A549 (cell line): Measurements from ENCODE around the gene PTPRD. TPM values are rescaled to one million over a fixed set of nuclear protein-coding genes. Genes with fewer than 3 reads are reported as not detected.

Source experiments
- ATAC-seq, 2 experiments: fragments of 200-7000 bp in 1 of 2; fragments of >200 bp in 1 of 2; cut with Nextera tagmentation in 1 of 2; cut with Tn5 transposase in 1 of 2; 3 replicates each; pipeline versions ENCODE4 v1.8.0 to v1.9.1; 2018 to 2020; ENCODE audit warnings: mild to moderate bottlenecking in 1 of 2, moderate library complexity in 1 of 2
- CTCF ChIA-PET: fragments of 300-600 bp; sonication (Branson Sonifier 250); formaldehyde crosslinking; extraction: SDS; loops from one replicate; lab custom pipeline; 2021; ENCODE audit warnings: antibody characterized with exemption, inconsistent platforms; lab: Yijun Ruan, JAX
- POLR2A ChIA-PET: fragments of 350-600 bp; formaldehyde crosslinking; extraction: SDS; loops from one replicate; lab custom pipeline; 2021; ENCODE audit warnings: antibody characterized with exemption, inconsistent platforms; lab: Yijun Ruan, JAX
- DNase-seq, 2 experiments: peaks; one replicate each; pipeline versions ENCODE4 v3.0.0 to v3.0.0-alpha.2; 2011 to 2016; ENCODE audit warnings: low read depth in 1 of 2, low spot score in 1 of 2
- FAIRE-seq: peaks from 2 replicates; lab custom pipeline; 2011; peaks lifted over from hg19 to GRCh38; lab: Jason Lieb, UNC
- H3K27ac ChIP-seq, 2 experiments: fragments of >200 bp; sonication (Bioruptor Twin); formaldehyde crosslinking; 3 replicates each; pipeline ENCODE4 v1.5.1; 2016 to 2017
- H3K4me1 ChIP-seq: fragments of >200 bp; sonication (Bioruptor Twin); formaldehyde crosslinking; 3 replicates; pipeline ENCODE4 v1.6.1; 2016
- H3K4me2 ChIP-seq: fragments of >200 bp; sonication (Bioruptor Twin); formaldehyde crosslinking; 3 replicates; pipeline ENCODE4 v1.6.1; 2016
- H3K4me3 ChIP-seq: fragments of >200 bp; sonication (Bioruptor Twin); formaldehyde crosslinking; 3 replicates; pipeline ENCODE4 v1.5.1; 2016
- H3K9me3 ChIP-seq: fragments of >200 bp; sonication (Bioruptor Twin); formaldehyde crosslinking; 3 replicates; pipeline ENCODE4 v1.6.1; 2016
- CHD2 ChIP-seq: fragments of 150-350 bp; IDR thresholded peaks from 2 replicates; pipeline ENCODE4 v1.6.1; 2014; ENCODE audit warnings: low read length; ENCODE audit not compliant: partially characterized antibody
- CHD4 ChIP-seq: fragments of 200-600 bp; sonication (generic); IDR thresholded peaks from 2 replicates; pipeline ENCODE4 v1.6.1; 2016; ENCODE audit warnings: antibody characterized with exemption, mild to moderate bottlenecking, borderline replicate concordance
- ELK1 ChIP-seq: fragments of 150-350 bp; IDR thresholded peaks from 2 replicates; pipeline ENCODE4 v1.6.1; 2014; ENCODE audit warnings: low read depth, mild to moderate bottlenecking, low read length
- ESRRA ChIP-seq: fragments of 150-350 bp; IDR thresholded peaks from 2 replicates; pipeline ENCODE4 v1.6.1; 2014; ENCODE audit warnings: mild to moderate bottlenecking, low read length, borderline replicate concordance
- HDAC2 ChIP-seq: fragments of 200-600 bp; sonication (generic); IDR thresholded peaks from 2 replicates; pipeline ENCODE4 v1.6.1; 2016
- HES2 ChIP-seq: fragments of >200 bp; sonication (Bioruptor Twin); formaldehyde crosslinking; IDR thresholded peaks from 2 replicates; pipeline ENCODE4 v1.6.1; 2016
- HOXA7 ChIP-seq: fragments of 250-450 bp; sonication (Bioruptor Pico); IDR thresholded peaks from 2 replicates; pipeline ENCODE4 v1.5.0; 2020; ENCODE audit warnings: mild to moderate bottlenecking, moderate library complexity
- JUN ChIP-seq, 2 experiments: fragments of >200 bp; sonication (Bioruptor Twin); formaldehyde crosslinking; IDR thresholded peaks; 2 replicates in 1 of 2; 3 replicates in 1 of 2; pipeline ENCODE4 v1.6.1; 2016 to 2017
- MAFK ChIP-seq: fragments of 450-650 bp; IDR thresholded peaks from 2 replicates; pipeline ENCODE4 v1.6.1; 2014; ENCODE audit not compliant: partially characterized antibody
- MYC ChIP-seq: IDR thresholded peaks from 2 replicates; pipeline ENCODE4 v1.6.1; 2012; ENCODE audit warnings: mild to moderate bottlenecking, inconsistent platforms, low read length, improper control_type of control experiment, borderline replicate concordance
- PHF8 ChIP-seq: fragments of 200-600 bp; sonication (generic); IDR thresholded peaks from 2 replicates; pipeline ENCODE4 v1.6.1; 2016; ENCODE audit warnings: low read depth, mild to moderate bottlenecking, antibody characterized with exemption, moderate library complexity, borderline replicate concordance
- POLR2A ChIP-seq: IDR thresholded peaks from 2 replicates; pipeline ENCODE4 v1.6.1; 2012; ENCODE audit warnings: mild to moderate bottlenecking, low read length
- POLR2AphosphoS2 ChIP-seq: conservative IDR thresholded peaks from 2 replicates; pipeline ENCODE4 v1.6.1; 2012; ENCODE audit warnings: low read length, improper control_type of control experiment, inconsistent platforms
- RARB ChIP-seq: fragments of 250-450 bp; sonication (Bioruptor Pico); IDR thresholded peaks from 2 replicates; pipeline ENCODE4 v1.8.0; 2021; ENCODE audit warnings: mild to moderate bottlenecking, moderate library complexity
- RCOR1 ChIP-seq: fragments of 150-350 bp; IDR thresholded peaks from 2 replicates; pipeline ENCODE4 v1.6.1; 2014; ENCODE audit warnings: antibody characterized with exemption, low read length, low read depth
- REST ChIP-seq: fragments of 200-600 bp; sonication (generic); IDR thresholded peaks from 2 replicates; pipeline ENCODE4 v1.6.1; 2016; ENCODE audit warnings: antibody characterized with exemption, mild to moderate bottlenecking, moderate library complexity
- RNF2 ChIP-seq: fragments of 200-600 bp; sonication (generic); IDR thresholded peaks from 2 replicates; pipeline ENCODE4 v1.6.1; 2016; ENCODE audit warnings: low read depth, mild to moderate bottlenecking, antibody characterized with exemption, moderate library complexity, borderline replicate concordance
- SREBF2 ChIP-seq: fragments of 450-650 bp; IDR thresholded peaks from 2 replicates; pipeline ENCODE4 v1.6.1; 2014; ENCODE audit warnings: mild to moderate bottlenecking, moderate library complexity
- TP53 ChIP-seq: fragments of 250-450 bp; sonication (Bioruptor Pico); IDR thresholded peaks from 2 replicates; pipeline ENCODE4 v1.5.0; 2021; ENCODE audit warnings: mild to moderate bottlenecking, moderate library complexity
- USF2 ChIP-seq: fragments of 450-650 bp; IDR thresholded peaks from 2 replicates; pipeline ENCODE4 v1.6.1; 2014; ENCODE audit warnings: antibody characterized with exemption
- WGBS: methylation state at CpG from one replicate; pipeline ENCODE4 v1.1.6; 2017; ENCODE audit errors: missing lambda C conversion rate; 5-methylcytosine and 5-hydroxymethylcytosine counted together
- polyA plus RNA-seq, 4 experiments: library from polyadenylated mRNA; depleted of rRNA in 3 of 4; stranded (reverse); fragments of >200 nt; fragmentation: RNase III in 1 of 4; extraction: RNeasy Plus Mini Kit Qiagen cat#74134 plus additional on column Dnase treatment in 1 of 4; gene quantifications; 2 replicates in 3 of 4; 3 replicates in 1 of 4; pipeline ENCODE4 v1.2.3, GENCODE V29; 2011 to 2017

PTPRD gene
- polyA plus RNA-seq, 2 of the 4 experiments (the other 2 are of a cell fraction): 0.39 to 1.3 TPM

- TF ChIP-seq HOXA7 (CRISPR knock-in tag): no peak
- no peak for TF ChIP-seq RNF2
- no peak for TF ChIP-seq TP53 (CRISPR knock-in tag)
- TF ChIP-seq REST: no peak
These were observed 649.0 kb downstream of the PTPRD start (continued) for GRCh38 chr9:9963841-9964240.

GRCh38 chr9:9961934-9962333, 650.9 kb downstream of the PTPRD start:
- no peak for TF ChIP-seq CHD4
- TF ChIP-seq REST: no peak
- TF ChIP-seq MYC: no peak
- TF ChIP-seq, all 56 proteins: peak for 0
- Histone ChIP-seq H3K4me2 (no peak overlapping the region), H3K27ac (no peak overlapping the region), H3K9me3 (no peaks in the 10 kb centered on the region), H3K4me3 (no peak overlapping the region), H3K4me1 (no peaks in the 10 kb centered on the region)
- CTCF ChIA-PET: no interaction called here
- WGBS: 0% methylated on average over 1 of the region's 1 CpG
- FAIRE-seq: no peak
- POLR2A ChIA-PET: no interaction called here
- no peak for DNase-seq
- no peak for ATAC-seq

GRCh38 chr9:9961487-9961886, 651.3 kb downstream of the PTPRD start:
- H3K4me1 ChIP-seq: no peaks in the 10 kb centered on the region
- no peak overlapping the region for H3K27ac ChIP-seq
- no peak for FAIRE-seq
- no peak for DNase-seq
- CTCF ChIA-PET: no interaction called here
- no peak overlapping the region for H3K4me3 ChIP-seq
- no peak overlapping the region for H3K4me2 ChIP-seq
- 8% methylated on average over 2 of the region's 2 CpGs for WGBS
- ATAC-seq: no peak
- no peaks in the 10 kb centered on the region for H3K9me3 ChIP-seq
- POLR2A ChIA-PET: no interaction called here
- TF ChIP-seq ESRRA: no peak
- TF ChIP-seq RNF2: no peak
- no peak for TF ChIP-seq CHD2
- TF ChIP-seq USF2: no peak
- TF ChIP-seq MAFK: no peak
- TF ChIP-seq JUN (IDR thresholded peaks at IDR 0.05): no peak
- no peak for TF ChIP-seq RARB (CRISPR knock-in tag)
- no peak for TF ChIP-seq ELK1
- no peak for TF ChIP-seq POLR2AphosphoS2
- TF ChIP-seq HES2: no peak
- no peak for TF ChIP-seq HDAC2
- TF ChIP-seq PHF8: no peak
- no peak for TF ChIP-seq POLR2A
- no peak for TF ChIP-seq SREBF2
- TF ChIP-seq RCOR1: no peak
